ENCODE results near the gene SLC35F3.

- TF ChIP-seq FOXJ3 (CRISPR knock-in tag; IDR thresholded peaks at IDR 0.05) (no peak), USF2 (IDR thresholded peaks at IDR 0.05; ENCODE audit: borderline replicate concordance, low read depth, low read length) (no peak), POLR2AphosphoS5 (IDR thresholded peaks at IDR 0.05; ENCODE audit: low read depth, low read length) (no peak), EP300 (IDR thresholded peaks at IDR 0.05; ENCODE audit: borderline replicate concordance in 1 of 2, low read depth in 1 of 2, low read length in 1 of 2) (no peak), CHD2 (IDR thresholded peaks at IDR 0.05; ENCODE audit: low read length, partially characterized antibody) (no peak), REST (IDR thresholded peaks at IDR 0.05; ENCODE audit: low read depth, low read length) (no peak), MEF2A (IDR thresholded peaks at IDR 0.05; ENCODE audit: borderline replicate concordance, low read depth) (no peak), SMC3 (IDR thresholded peaks at IDR 0.05; ENCODE audit: low read depth, low read length) (no peak), MXI1 (IDR thresholded peaks at IDR 0.05; ENCODE audit: low read depth, low read length) (no peak), NRF1 (IDR thresholded peaks at IDR 0.05; ENCODE audit: low read depth, low read length) (no peak), TEAD4 (IDR thresholded peaks at IDR 0.05; ENCODE audit: borderline replicate concordance, insufficient read depth) (no peak), RAD21 (IDR thresholded peaks at IDR 0.05; ENCODE audit: low read length) (no peak)
- TF ChIP-seq, protein P1, sequence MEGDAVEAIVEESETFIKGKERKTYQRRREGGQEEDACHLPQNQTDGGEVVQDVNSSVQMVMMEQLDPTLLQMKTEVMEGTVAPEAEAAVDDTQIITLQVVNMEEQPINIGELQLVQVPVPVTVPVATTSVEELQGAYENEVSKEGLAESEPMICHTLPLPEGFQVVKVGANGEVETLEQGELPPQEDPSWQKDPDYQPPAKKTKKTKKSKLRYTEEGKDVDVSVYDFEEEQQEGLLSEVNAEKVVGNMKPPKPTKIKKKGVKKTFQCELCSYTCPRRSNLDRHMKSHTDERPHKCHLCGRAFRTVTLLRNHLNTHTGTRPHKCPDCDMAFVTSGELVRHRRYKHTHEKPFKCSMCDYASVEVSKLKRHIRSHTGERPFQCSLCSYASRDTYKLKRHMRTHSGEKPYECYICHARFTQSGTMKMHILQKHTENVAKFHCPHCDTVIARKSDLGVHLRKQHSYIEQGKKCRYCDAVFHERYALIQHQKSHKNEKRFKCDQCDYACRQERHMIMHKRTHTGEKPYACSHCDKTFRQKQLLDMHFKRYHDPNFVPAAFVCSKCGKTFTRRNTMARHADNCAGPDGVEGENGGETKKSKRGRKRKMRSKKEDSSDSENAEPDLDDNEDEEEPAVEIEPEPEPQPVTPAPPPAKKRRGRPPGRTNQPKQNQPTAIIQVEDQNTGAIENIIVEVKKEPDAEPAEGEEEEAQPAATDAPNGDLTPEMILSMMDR (IDR thresholded peaks at IDR 0.05) = no peak
- TF ChIP-seq, protein P2, sequence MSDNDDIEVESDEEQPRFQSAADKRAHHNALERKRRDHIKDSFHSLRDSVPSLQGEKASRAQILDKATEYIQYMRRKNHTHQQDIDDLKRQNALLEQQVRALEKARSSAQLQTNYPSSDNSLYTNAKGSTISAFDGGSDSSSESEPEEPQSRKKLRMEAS (IDR thresholded peaks at IDR 0.05; ENCODE audit: low read depth) = no peak
These were observed 41.5 kb downstream of the SLC35F3 start for GRCh38 chr1:233945979-233946378.

Measured in SK-N-SH (cell line).